Hippocampal formation (tissue), 2 donors: ENCODE measurements around the gene LENG9.
A peak's percentile ranks its signal among the peaks of the same experiment; 100 is the strongest.
"Not testable (repeated sequence)": the region's sequence is repeated elsewhere in the genome, so short reads cannot be mapped to it uniquely, and the experiment has no call there.

Source experiments
- DNase-seq, 2 donors: peaks; one replicate each; lab custom pipeline; 2025; lab: John Stamatoyannopoulos, UW

Gene LENG9

GRCh38 chr19:54463531-54464043, at the start of gene LENG9:
TSS of gene LENG9 (minus strand) at chr19:54463778. CDS start at chr19:54463526, 252 bp downstream.
- peak; percentile 88 to 94 for DNase-seq

GRCh38 chr19:54509200-54509940, 45.8 kb upstream of the LENG9 start:
- DNase-seq: not testable (repeated sequence)

- DNase-seq: not testable (repeated sequence)
Observed at GRCh38 chr19:54508487-54508886, 44.9 kb upstream of the LENG9 start.

- no peak for DNase-seq
Observed at GRCh38 chr19:54507824-54508223, 44.2 kb upstream of the LENG9 start.

GRCh38 chr19:54507038-54507717, 43.6 kb upstream of the LENG9 start:
- DNase-seq: not testable (repeated sequence)

- no peak for DNase-seq
Observed at GRCh38 chr19:54506079-54506478, 42.5 kb upstream of the LENG9 start.

- DNase-seq: not testable (repeated sequence)
Observed at GRCh38 chr19:54505542-54505941, 42.0 kb upstream of the LENG9 start.

GRCh38 chr19:54502518-54503048, 39.0 kb upstream of the LENG9 start, which contains the start of gene LAIR2:
TSS of gene LAIR2 (plus strand) at chr19:54502831. CDS start at chr19:54502919, 88 bp downstream.
- DNase-seq: no peak

- DNase-seq: not testable (repeated sequence)
Observed at GRCh38 chr19:54498451-54498772, 34.8 kb upstream of the LENG9 start.

- DNase-seq: not testable (repeated sequence)
Observed at GRCh38 chr19:54497747-54498450, 34.3 kb upstream of the LENG9 start.

- DNase-seq: not testable (repeated sequence)
Observed at GRCh38 chr19:54495284-54495683, 31.7 kb upstream of the LENG9 start.

GRCh38 chr19:54493967-54494585, 30.5 kb upstream of the LENG9 start:
- no peak for DNase-seq

- not testable (repeated sequence) for DNase-seq
Observed at GRCh38 chr19:54493056-54493455, 29.5 kb upstream of the LENG9 start.

GRCh38 chr19:54492568-54492967, 29.0 kb upstream of the LENG9 start:
- no peak for DNase-seq

GRCh38 chr19:54489766-54490165, 26.2 kb upstream of the LENG9 start:
- no peak for DNase-seq

GRCh38 chr19:54489341-54489740, 25.8 kb upstream of the LENG9 start:
- DNase-seq: no peak

- no peak for DNase-seq
Observed at GRCh38 chr19:54485851-54486250, 22.3 kb upstream of the LENG9 start.

GRCh38 chr19:54484451-54484850, 20.9 kb upstream of the LENG9 start:
- DNase-seq: no peak

GRCh38 chr19:54482889-54483288, 19.3 kb upstream of the LENG9 start:
- DNase-seq: no peak

- peak; percentile 7 to 10 for DNase-seq
Observed at GRCh38 chr19:54481326-54481930, 17.9 kb upstream of the LENG9 start.

GRCh38 chr19:54480051-54480450, 16.5 kb upstream of the LENG9 start:
- no peak for DNase-seq
